GM12878 (cell line): ENCODE data around the gene VSX1. TPM values are rescaled to one million over a fixed set of nuclear protein-coding genes. Genes with fewer than 3 reads are reported as not detected.
A peak's percentile ranks its signal among the peaks of the same experiment; 100 is the strongest.

Source experiments
- BCL3 ChIP-seq: IDR thresholded peaks from 2 replicates; pipeline ENCODE4 v1.6.1; 2011; ENCODE audit warnings: borderline replicate concordance, low read depth, mild to moderate bottlenecking, moderate library complexity, low read length; ENCODE audit not compliant: insufficient read depth, poor library complexity, severe bottlenecking
- BMI1 ChIP-seq: fragments of 450-650 bp; IDR thresholded peaks from 2 replicates; pipeline ENCODE4 v1.6.1; 2016; ENCODE audit warnings: mild to moderate bottlenecking, moderate library complexity, borderline replicate concordance
- CBX3 ChIP-seq: fragments of 200-600 bp; sonication (generic); IDR thresholded peaks from 2 replicates; pipeline ENCODE4 v1.6.1; 2016; ENCODE audit warnings: low read depth, borderline replicate concordance
- IRF4 ChIP-seq: IDR thresholded peaks from 2 replicates; pipeline ENCODE4 v1.6.1; 2011; ENCODE audit warnings: low read depth, low read length
- IRF5 ChIP-seq: fragments of 450-650 bp; IDR thresholded peaks from 2 replicates; pipeline ENCODE4 v1.6.1; 2017; ENCODE audit warnings: borderline replicate concordance
- NFIC ChIP-seq: IDR thresholded peaks from 2 replicates; pipeline ENCODE4 v1.6.1; 2012; ENCODE audit warnings: low read depth, mild to moderate bottlenecking, inconsistent platforms, low read length, moderate library complexity
- RELA ChIP-seq: fragments of 450-650 bp; IDR thresholded peaks from 2 replicates; pipeline ENCODE4 v1.8.0; 2014; ENCODE audit warnings: borderline replicate concordance; ENCODE audit not compliant: partially characterized antibody
- RUNX3 ChIP-seq: IDR thresholded peaks from 2 replicates; pipeline ENCODE4 v1.6.1; 2012; ENCODE audit warnings: low read length, inconsistent platforms
- SMAD1 ChIP-seq: fragments of 450-650 bp; IDR thresholded peaks from 2 replicates; pipeline ENCODE4 v1.6.1; 2018; ENCODE audit warnings: mild to moderate bottlenecking, low read depth; ENCODE audit not compliant: partially characterized antibody
- SPI1 ChIP-seq: IDR thresholded peaks from 2 replicates; pipeline ENCODE4 v1.6.1; 2011; ENCODE audit warnings: low read depth, mild to moderate bottlenecking, low read length, moderate library complexity, borderline replicate concordance; ENCODE audit not compliant: insufficient read depth
- TCF3 ChIP-seq: IDR thresholded peaks from 2 replicates; pipeline ENCODE4 v1.6.1; 2012; ENCODE audit warnings: low read depth, mild to moderate bottlenecking, low read length, borderline replicate concordance; ENCODE audit not compliant: insufficient read depth
- ZNF207 ChIP-seq: fragments of 450-650 bp; IDR thresholded peaks from 2 replicates; pipeline ENCODE4 v1.6.1; 2014; ENCODE audit warnings: antibody characterized with exemption, mild to moderate bottlenecking, borderline replicate concordance
- polyA plus RNA-seq, 11 experiments: library from polyadenylated mRNA; depleted of rRNA in 4 of 11; unstranded in 6 of 11; stranded (reverse) in 5 of 11; fragments of >200 nt; fragmentation: Nextera tagmentation in 4 of 11; fragmentation: Illumina TruSeq in 1 of 11; extraction: Ambion mirVana in 4 of 11; extraction: Trizol in 1 of 11; gene quantifications; 1 replicate in 1 of 11; 2 replicates in 10 of 11; pipeline versions ENCODE4 v1.2.1 to v1.2.3, GENCODE V29; 2011 to 2016; ENCODE audit warnings: inconsistent platforms in 2 of 11, missing spikeins in 2 of 11, low read depth in 1 of 11
- total RNA-seq, 4 experiments: library from RNA; depleted of rRNA in 3 of 4; stranded (reverse); fragments of >200 nt in 3 of 4; fragmentation: Illumina TruSeq in 1 of 4; extraction: Trizol in 1 of 4; gene quantifications; 2 replicates each; pipeline versions ENCODE4 v1.2.1 to v1.2.3, GENCODE V29; 2013 to 2021

The VSX1 gene
- total and polyA plus RNA-seq, 10 of the 15 experiments (the other 5 are each of a cell fraction or from before 2014, with no cell fraction given) = 0.05 TPM; not detected in 9

- no peak for TF ChIP-seq SMAD1
- no peak; the same call in 1 of the 2 replicates for TF ChIP-seq NFIC
- no peak for TF ChIP-seq IRF4
- 0 out of 2 replicates have a peak, but pooled peaks have one; percentile 42 for TF ChIP-seq TCF3
- no peak for TF ChIP-seq SPI1
- peak; percentile 80 for TF ChIP-seq IRF5
- no peak for TF ChIP-seq ZNF207
- no peak for TF ChIP-seq BCL3
- TF ChIP-seq CBX3 = no peak
- TF ChIP-seq RUNX3 = peak; percentile 74
- no peak for TF ChIP-seq BMI1
- TF ChIP-seq RELA = no peak
Observed at GRCh38 chr20:25057234-25058050, 24.5 kb downstream of the VSX1 start (continued).
